Measurements from ENCODE around the gene LRRTM1. TPM values are rescaled to one million over a fixed set of nuclear protein-coding genes. Genes with fewer than 3 reads are reported as not detected.

LRRTM1 gene
- total RNA-seq, 1 experiment from 2014 or later, result not detected

GRCh38 chr2:80258793-80259192, 45.8 kb downstream of the LRRTM1 start:
- ChIA-PET POLR2A (no interaction called here), CTCF (no interaction called here)
- intact Hi-C loops (cut with micrococcal nuclease; ENCODE audit: unreplicated experiment) (no loop called here), in situ Hi-C loops (cut with HindIII; ENCODE audit: low pct_unique_long_range_greater_than_20kb, low sequenced_read_pairs) (no loop called here)
- no peaks in the 10 kb centered on the region for H3K9me3 ChIP-seq (ENCODE audit: control insufficient read depth, insufficient read depth, low read depth, low read length)
- H3K4me1 ChIP-seq (ENCODE audit: control insufficient read depth, insufficient read depth, low read length), result no peaks in the 10 kb centered on the region
- no peaks in the 10 kb centered on the region for H3K27me3 ChIP-seq (ENCODE audit: control insufficient read depth, insufficient read depth, low read length)
- no peak overlapping the region for H3K4me3 ChIP-seq (ENCODE audit: low read depth in 2 of 2, low read length in 2 of 2)
- BruUV-seq (replicated peaks), result no TSS peak
- H3K27ac ChIP-seq (ENCODE audit: low read length), result no peak overlapping the region
- no peaks in the 10 kb centered on the region for H3K36me3 ChIP-seq (ENCODE audit: control insufficient read depth, insufficient read depth, low read length)
- ATAC-seq (no peak), DNase-seq (ENCODE audit: low read depth, low spot score) (no peak)
- no peak for TF ChIP-seq REST (IDR thresholded peaks at IDR 0.05; ENCODE audit: insufficient read depth in 1 of 2, low read depth in 2 of 2, low read length in 1 of 2)

- intact Hi-C loops (cut with micrococcal nuclease; ENCODE audit: unreplicated experiment) (no loop called here), in situ Hi-C loops (cut with HindIII; ENCODE audit: low pct_unique_long_range_greater_than_20kb, low sequenced_read_pairs) (no loop called here)
- Histone ChIP-seq H3K27me3 (ENCODE audit: control insufficient read depth, insufficient read depth, low read length) (no peaks in the 10 kb centered on the region), H3K4me3 (ENCODE audit: low read depth in 2 of 2, low read length in 2 of 2) (no peak overlapping the region), H3K36me3 (ENCODE audit: control insufficient read depth, insufficient read depth, low read length) (no peaks in the 10 kb centered on the region), H3K4me1 (ENCODE audit: control insufficient read depth, insufficient read depth, low read length) (no peaks in the 10 kb centered on the region), H3K27ac (ENCODE audit: low read length) (no peak overlapping the region), H3K9me3 (ENCODE audit: control insufficient read depth, insufficient read depth, low read depth, low read length) (no peaks in the 10 kb centered on the region)
- TF ChIP-seq CTCF (IDR thresholded peaks at IDR 0.05), result no peak
- TF ChIP-seq REST (IDR thresholded peaks at IDR 0.05; ENCODE audit: insufficient read depth in 1 of 2, low read depth in 2 of 2, low read length in 1 of 2), result no peak
- TF ChIP-seq SIN3A (IDR thresholded peaks at IDR 0.05; ENCODE audit: borderline replicate concordance, insufficient read depth, low read depth, low read length), result no peak
- TF ChIP-seq TCF7L2 (IDR thresholded peaks at IDR 0.05; ENCODE audit: low read depth, low read length), result no peak
- no peak for TF ChIP-seq POLR2AphosphoS5 (IDR thresholded peaks at IDR 0.05; ENCODE audit: low read depth, low read length)
- ATAC-seq, result no peak
- POLR2A ChIA-PET, result no interaction called here
- CTCF ChIA-PET, result no interaction called here
- DNase-seq (ENCODE audit: low read depth, low spot score), result no peak
- BruUV-seq (replicated peaks), result no TSS peak
These were observed 46.2 kb downstream of the LRRTM1 start for GRCh38 chr2:80258341-80258740.

Measured in Panc1 (cell line).